HepG2 (cell line): ENCODE results near the gene BAHCC1. TPM values are rescaled to one million over a fixed set of nuclear protein-coding genes. Genes with fewer than 3 reads are reported as not detected.

Experiments
- CC2D1A ChIP-seq: sonication (generic); formaldehyde crosslinking; IDR thresholded peaks from 2 replicates; pipeline ENCODE4 v1.8.1; 2023; ENCODE audit warnings: mild to moderate bottlenecking, missing genetic modification reagents
- MTA3 ChIP-seq: sonication (generic); formaldehyde crosslinking; IDR thresholded peaks from 2 replicates; pipeline ENCODE4 v1.4.0; 2020; ENCODE audit warnings: missing genetic modification reagents
- POLR2G ChIP-seq: fragments of 200-400 bp; formaldehyde crosslinking; IDR thresholded peaks from 2 replicates; pipeline ENCODE4 v1.6.1; 2018; ENCODE audit warnings: mild to moderate bottlenecking, low read depth, low read length, moderate library complexity
- TSC22D2 ChIP-seq: sonication (generic); formaldehyde crosslinking; IDR thresholded peaks from 2 replicates; pipeline ENCODE4 v1.5.1; 2020; ENCODE audit warnings: missing genetic modification reagents, mild to moderate bottlenecking, borderline replicate concordance
- ZNF430 ChIP-seq: sonication (generic); formaldehyde crosslinking; IDR thresholded peaks from 2 replicates; pipeline ENCODE4 v1.9.0; 2021; ENCODE audit warnings: mild to moderate bottlenecking, missing genetic modification reagents
- ZNF614 ChIP-seq: IDR thresholded peaks from 2 replicates; pipeline ENCODE4 v1.6.1; 2018; ENCODE audit warnings: missing biosample characterization, missing genetic modification reagents, inconsistent platforms, borderline replicate concordance
- polyA plus RNA-seq, 8 experiments: library from polyadenylated mRNA; depleted of rRNA in 3 of 8; stranded (reverse) in 7 of 8; unstranded in 1 of 8; fragments of >200 nt; fragmentation: Illumina TruSeq in 4 of 8; extraction: Trizol in 4 of 8; gene quantifications; 2 replicates each; pipeline versions ENCODE4 v1.2.1 to v1.2.3, GENCODE V29; 2011 to 2016; ENCODE audit warnings: low read depth in 4 of 8, missing spikeins in 1 of 8, mixed read lengths in 1 of 8; ENCODE audit not compliant: insufficient read depth in 1 of 8
- total RNA-seq, 5 experiments: library from RNA; depleted of rRNA; stranded (reverse); fragments of >200 nt; fragmentation: Illumina TruSeq; extraction: Trizol; gene quantifications; 2 replicates each; pipeline ENCODE4 v1.2.3, GENCODE V29; 2016; ENCODE audit warnings: low read depth in 1 of 5
- TF ChIP-seq, protein P1 (sequence below): sonication (generic); formaldehyde crosslinking; IDR thresholded peaks from 2 replicates; pipeline ENCODE4 v1.5.1; 2020; ENCODE audit warnings: missing genetic modification reagents, mild to moderate bottlenecking, borderline replicate concordance
- TF ChIP-seq, protein P2 (sequence below): sonication (generic); formaldehyde crosslinking; IDR thresholded peaks from 2 replicates; pipeline ENCODE4 v1.9.0; 2021; ENCODE audit warnings: mild to moderate bottlenecking, missing genetic modification reagents
- TF ChIP-seq, protein P3 (sequence below): sonication (generic); formaldehyde crosslinking; IDR thresholded peaks from 2 replicates; pipeline ENCODE4 v1.4.0; 2020; ENCODE audit warnings: low read depth, mild to moderate bottlenecking, missing genetic modification reagents

The BAHCC1 gene
- total and polyA plus RNA-seq, 2 of the 13 experiments (the other 11 are each of a cell fraction or from before 2014, with no cell fraction given) = 1.4 to 1.7 TPM

DNA sequence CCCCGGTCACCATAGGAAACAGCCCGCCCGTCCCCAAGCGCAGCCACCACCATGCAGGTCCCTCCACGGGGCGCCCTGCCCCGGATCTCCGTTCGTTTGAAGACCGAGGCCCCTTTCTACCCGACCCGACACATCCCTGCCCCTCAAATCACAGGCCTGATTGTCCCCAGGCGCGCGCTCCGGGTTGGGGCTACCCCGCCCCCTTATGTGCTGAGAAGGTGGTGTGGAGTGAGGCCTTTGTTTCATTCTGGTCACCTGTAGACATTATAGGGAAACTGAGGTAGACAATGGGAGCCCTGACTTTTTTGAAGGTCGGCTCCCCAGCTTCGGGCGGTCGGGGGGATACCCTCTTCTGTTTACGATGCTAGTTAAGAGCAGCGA, 118.1 kb downstream of the BAHCC1 start (continued):
- TF ChIP-seq, protein P1, sequence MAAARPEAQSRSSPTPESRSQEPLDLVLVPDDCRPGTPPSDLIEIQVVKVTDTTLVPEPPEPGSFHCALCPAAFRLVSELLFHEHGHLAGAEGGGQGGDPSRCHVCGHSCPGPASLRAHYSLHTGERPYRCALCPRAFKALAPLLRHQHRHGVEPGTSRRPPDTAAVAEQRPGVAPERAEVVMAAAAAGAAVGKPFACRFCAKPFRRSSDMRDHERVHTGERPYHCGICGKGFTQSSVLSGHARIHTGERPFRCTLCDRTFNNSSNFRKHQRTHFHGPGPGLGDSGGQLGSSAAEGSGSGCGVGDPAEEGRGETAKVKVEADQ (CRISPR knock-in tag) = peak; percentile 59; the same call in 1 of the 2 replicates
- TF ChIP-seq POLR2G (no peak), CC2D1A (CRISPR knock-in tag) (peak; percentile 79; the same call in 1 of the 2 replicates), MTA3 (CRISPR knock-in tag) (no peak), ZNF614 (CRISPR knock-in tag) (no peak; the same call in 1 of the 2 replicates), TSC22D2 (CRISPR knock-in tag) (peak; percentile 16; the same call in 1 of the 2 replicates), ZNF430 (CRISPR knock-in tag) (no peak)
- TF ChIP-seq, protein P2, sequence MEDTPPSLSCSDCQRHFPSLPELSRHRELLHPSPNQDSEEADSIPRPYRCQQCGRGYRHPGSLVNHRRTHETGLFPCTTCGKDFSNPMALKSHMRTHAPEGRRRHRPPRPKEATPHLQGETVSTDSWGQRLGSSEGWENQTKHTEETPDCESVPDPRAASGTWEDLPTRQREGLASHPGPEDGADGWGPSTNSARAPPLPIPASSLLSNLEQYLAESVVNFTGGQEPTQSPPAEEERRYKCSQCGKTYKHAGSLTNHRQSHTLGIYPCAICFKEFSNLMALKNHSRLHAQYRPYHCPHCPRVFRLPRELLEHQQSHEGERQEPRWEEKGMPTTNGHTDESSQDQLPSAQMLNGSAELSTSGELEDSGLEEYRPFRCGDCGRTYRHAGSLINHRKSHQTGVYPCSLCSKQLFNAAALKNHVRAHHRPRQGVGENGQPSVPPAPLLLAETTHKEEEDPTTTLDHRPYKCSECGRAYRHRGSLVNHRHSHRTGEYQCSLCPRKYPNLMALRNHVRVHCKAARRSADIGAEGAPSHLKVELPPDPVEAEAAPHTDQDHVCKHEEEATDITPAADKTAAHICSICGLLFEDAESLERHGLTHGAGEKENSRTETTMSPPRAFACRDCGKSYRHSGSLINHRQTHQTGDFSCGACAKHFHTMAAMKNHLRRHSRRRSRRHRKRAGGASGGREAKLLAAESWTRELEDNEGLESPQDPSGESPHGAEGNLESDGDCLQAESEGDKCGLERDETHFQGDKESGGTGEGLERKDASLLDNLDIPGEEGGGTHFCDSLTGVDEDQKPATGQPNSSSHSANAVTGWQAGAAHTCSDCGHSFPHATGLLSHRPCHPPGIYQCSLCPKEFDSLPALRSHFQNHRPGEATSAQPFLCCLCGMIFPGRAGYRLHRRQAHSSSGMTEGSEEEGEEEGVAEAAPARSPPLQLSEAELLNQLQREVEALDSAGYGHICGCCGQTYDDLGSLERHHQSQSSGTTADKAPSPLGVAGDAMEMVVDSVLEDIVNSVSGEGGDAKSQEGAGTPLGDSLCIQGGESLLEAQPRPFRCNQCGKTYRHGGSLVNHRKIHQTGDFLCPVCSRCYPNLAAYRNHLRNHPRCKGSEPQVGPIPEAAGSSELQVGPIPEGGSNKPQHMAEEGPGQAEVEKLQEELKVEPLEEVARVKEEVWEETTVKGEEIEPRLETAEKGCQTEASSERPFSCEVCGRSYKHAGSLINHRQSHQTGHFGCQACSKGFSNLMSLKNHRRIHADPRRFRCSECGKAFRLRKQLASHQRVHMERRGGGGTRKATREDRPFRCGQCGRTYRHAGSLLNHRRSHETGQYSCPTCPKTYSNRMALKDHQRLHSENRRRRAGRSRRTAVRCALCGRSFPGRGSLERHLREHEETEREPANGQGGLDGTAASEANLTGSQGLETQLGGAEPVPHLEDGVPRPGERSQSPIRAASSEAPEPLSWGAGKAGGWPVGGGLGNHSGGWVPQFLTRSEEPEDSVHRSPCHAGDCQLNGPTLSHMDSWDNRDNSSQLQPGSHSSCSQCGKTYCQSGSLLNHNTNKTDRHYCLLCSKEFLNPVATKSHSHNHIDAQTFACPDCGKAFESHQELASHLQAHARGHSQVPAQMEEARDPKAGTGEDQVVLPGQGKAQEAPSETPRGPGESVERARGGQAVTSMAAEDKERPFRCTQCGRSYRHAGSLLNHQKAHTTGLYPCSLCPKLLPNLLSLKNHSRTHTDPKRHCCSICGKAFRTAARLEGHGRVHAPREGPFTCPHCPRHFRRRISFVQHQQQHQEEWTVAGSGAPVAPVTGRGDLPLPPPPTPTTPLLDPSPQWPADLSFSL (CRISPR knock-in tag) = no peak
- TF ChIP-seq, protein P3, sequence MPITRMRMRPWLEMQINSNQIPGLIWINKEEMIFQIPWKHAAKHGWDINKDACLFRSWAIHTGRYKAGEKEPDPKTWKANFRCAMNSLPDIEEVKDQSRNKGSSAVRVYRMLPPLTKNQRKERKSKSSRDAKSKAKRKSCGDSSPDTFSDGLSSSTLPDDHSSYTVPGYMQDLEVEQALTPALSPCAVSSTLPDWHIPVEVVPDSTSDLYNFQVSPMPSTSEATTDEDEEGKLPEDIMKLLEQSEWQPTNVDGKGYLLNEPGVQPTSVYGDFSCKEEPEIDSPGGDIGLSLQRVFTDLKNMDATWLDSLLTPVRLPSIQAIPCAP (CRISPR knock-in tag) = no peak
